GM13976 (cell line): ENCODE results near the gene ZNF839.
"Not testable (repeated sequence)": the region's sequence is repeated elsewhere in the genome, so short reads cannot be mapped to it uniquely, and the experiment has no call there.

Source experiments
- DNase-seq: peaks from one replicate; pipeline ENCODE4 v3.0.0; 2012; ENCODE audit warnings: low spot score
- CTCF ChIP-seq: IDR thresholded peaks from 2 replicates; pipeline ENCODE4 v1.5.1; 2012; ENCODE audit warnings: borderline replicate concordance, mild to moderate bottlenecking; ENCODE audit not compliant: insufficient read depth; ENCODE audit errors: extremely low read depth, missing control alignments, control extremely low read depth
- in situ Hi-C: fragments of 300-500 bp; cut with MboI; formaldehyde crosslinking; loops from one replicate; pipeline ENCODE4 v1.12.0; 2022; ENCODE audit warnings: low sequenced_read_pairs, mixed read lengths, inconsistent platforms; ENCODE audit not compliant: unreplicated experiment

Gene ZNF839

GRCh38 chr14:102288139-102288538, 31.4 kb upstream of the ZNF839 start:
- in situ Hi-C loops: no loop called here
- no peak for DNase-seq
- no peak for TF ChIP-seq CTCF

- TF ChIP-seq CTCF: no peak
- in situ Hi-C loops: no loop called here
- DNase-seq: no peak
These were observed 27.1 kb upstream of the ZNF839 start for GRCh38 chr14:102292441-102292840.

- in situ Hi-C loops: no loop called here
- TF ChIP-seq CTCF: no peak
These were observed 25.8 kb upstream of the ZNF839 start for GRCh38 chr14:102293781-102294180.

GRCh38 chr14:102295270-102295669, 24.3 kb upstream of the ZNF839 start:
- no peak for DNase-seq
- in situ Hi-C loops: no loop called here
- TF ChIP-seq CTCF: no peak

More at GRCh38 chr14:102293781-102294180, 25.8 kb upstream of the ZNF839 start:
- no peak for DNase-seq

- in situ Hi-C loops: no loop called here
- TF ChIP-seq CTCF: no peak
- DNase-seq: no peak
These were observed 21.9 kb upstream of the ZNF839 start for GRCh38 chr14:102297436-102298170.

GRCh38 chr14:102298303-102299070, 21.1 kb upstream of the ZNF839 start:
- DNase-seq, in situ Hi-C loops: not testable (repeated sequence)

GRCh38 chr14:102303664-102304063, 15.9 kb upstream of the ZNF839 start:
- no peak for DNase-seq
- TF ChIP-seq CTCF: no peak
- in situ Hi-C loops: no loop called here
